HepG2 (cell line): ENCODE measurements around the gene THBS1. TPM values are rescaled to one million over a fixed set of nuclear protein-coding genes. Genes with fewer than 3 reads are reported as not detected.

Experiments used
- ATAC-seq: fragments of 200-7000 bp; cut with Tn5 transposase; 3 replicates; pipeline ENCODE4 v1.9.1; 2020; ENCODE audit warnings: mild to moderate bottlenecking, moderate library complexity
- BruUV-seq: library from RNA; stranded (reverse); fragments of 400-500 nt; replicated peaks from 2 replicates; lab custom pipeline; 2021; lab: Mats Ljungman, UMichigan
- CTCF ChIA-PET: fragments of 300-600 bp; formaldehyde crosslinking; extraction: SDS; loops from one replicate; lab custom pipeline; 2021; ENCODE audit warnings: low total read pairs, inconsistent platforms, low intra/inter-chr PET ratio; lab: Yijun Ruan, JAX
- POLR2A ChIA-PET: fragments of 350-600 bp; sonication (Branson Sonifier 250); formaldehyde crosslinking; loops from one replicate; lab custom pipeline; 2020; ENCODE audit warnings: antibody characterized with exemption, inconsistent platforms; lab: Yijun Ruan, JAX
- DNase-seq: peaks from one replicate; pipeline ENCODE4 v3.0.0-alpha.2; 2015; ENCODE audit warnings: low spot score
- FAIRE-seq: peaks from 3 replicates; lab custom pipeline; 2011; peaks lifted over from hg19 to GRCh38; lab: Jason Lieb, UNC
- H2AFZ ChIP-seq: one replicate; pipeline ENCODE4 v1.6.1; 2011; ENCODE audit warnings: low read length, inconsistent platforms
- H3K27ac ChIP-seq: fragments of 300-600 bp; 3 replicates; pipeline ENCODE4 v1.8.0; 2011; ENCODE audit warnings: mixed run types, mild to moderate bottlenecking, mixed read lengths, low read length, inconsistent platforms; ENCODE audit not compliant: insufficient read depth; ENCODE audit errors: extremely low read length
- H3K27me3 ChIP-seq, 2 experiments: fragments of 200-600 bp in 1 of 2; 2 replicates in 1 of 2; 3 replicates in 1 of 2; pipeline versions ENCODE4 v1.6.0 to v1.8.0; 2011; ENCODE audit warnings: low read length in 2 of 2, mild to moderate bottlenecking in 2 of 2, moderate library complexity in 2 of 2, inconsistent platforms in 1 of 2; ENCODE audit not compliant: insufficient read depth in 2 of 2, control insufficient read depth in 1 of 2
- H3K36me3 ChIP-seq, 2 experiments: fragments of 200-600 bp in 1 of 2; replicated peaks in 1 of 2; 2 replicates in 1 of 2; 3 replicates in 1 of 2; pipeline versions ENCODE4 v1.5.1 to v1.8.0; 2011; ENCODE audit warnings: low read length in 2 of 2, inconsistent platforms in 1 of 2; ENCODE audit not compliant: insufficient read depth in 2 of 2, control insufficient read depth in 1 of 2
- H3K4me1 ChIP-seq: 2 replicates; pipeline ENCODE4 v1.5.1; 2012; ENCODE audit warnings: low read length, inconsistent platforms; ENCODE audit not compliant: insufficient read depth
- H3K4me2 ChIP-seq: 2 replicates; pipeline ENCODE4 v1.6.0; 2011; ENCODE audit warnings: low read depth, low read length, inconsistent platforms
- H3K4me3 ChIP-seq, 3 experiments: fragments of 200-600 bp in 1 of 3; sonication (generic), shearing (Covaris generic) in 1 of 3; replicated peaks in 1 of 3; 2 replicates each; pipeline ENCODE4 v1.5.1; 2011 to 2016; ENCODE audit warnings: low read length in 3 of 3, inconsistent platforms in 2 of 3, low read depth in 2 of 3, mild to moderate bottlenecking in 2 of 3, control low read depth in 1 of 3, mixed read lengths in 1 of 3; ENCODE audit not compliant: insufficient read depth in 1 of 3
- H3K79me2 ChIP-seq: one replicate; pipeline ENCODE4 v1.6.1; 2011; ENCODE audit warnings: low read length, inconsistent platforms; ENCODE audit not compliant: insufficient read depth
- H3K9ac ChIP-seq: 2 replicates; pipeline ENCODE4 v1.6.0; 2011; ENCODE audit warnings: mild to moderate bottlenecking, low read depth, low read length, inconsistent platforms; ENCODE audit not compliant: insufficient read depth
- H3K9me3 ChIP-seq: 2 replicates; pipeline ENCODE4 v1.5.1; 2012; ENCODE audit warnings: mild to moderate bottlenecking, low read length
- H4K20me1 ChIP-seq: 2 replicates; pipeline ENCODE4 v1.6.0; 2011; ENCODE audit warnings: inconsistent platforms, mild to moderate bottlenecking, low read length, moderate library complexity; ENCODE audit not compliant: insufficient read depth
- AHR ChIP-seq: IDR thresholded peaks from 2 replicates; pipeline ENCODE4 v1.6.1; 2018; ENCODE audit warnings: missing genetic modification reagents, missing compliant biosample characterization
- CEBPB ChIP-seq: IDR thresholded peaks from 2 replicates; pipeline ENCODE4 v1.6.1; 2011; ENCODE audit warnings: low read depth, low read length, improper control_type of control experiment, borderline replicate concordance
- CHD2 ChIP-seq: IDR thresholded peaks from 2 replicates; pipeline ENCODE4 v1.6.1; 2011; ENCODE audit warnings: low read depth, low read length, improper control_type of control experiment
- ELF1 ChIP-seq: sonication (generic); formaldehyde crosslinking; IDR thresholded peaks from 2 replicates; pipeline ENCODE4 v1.4.0; 2020; ENCODE audit warnings: missing genetic modification reagents
- GPBP1L1 ChIP-seq: sonication (generic); formaldehyde crosslinking; IDR thresholded peaks from 2 replicates; pipeline ENCODE4 v1.5.0; 2020; ENCODE audit warnings: mild to moderate bottlenecking, missing genetic modification reagents
- NFYC ChIP-seq: IDR thresholded peaks from 2 replicates; pipeline ENCODE4 v1.6.1; 2016; ENCODE audit warnings: missing genetic modification reagents, missing compliant biosample characterization
- RBM22 ChIP-seq: fragments of 200-400 bp; formaldehyde crosslinking; optimal IDR thresholded peaks from 2 replicates; pipeline ENCODE3; 2017; ENCODE audit warnings: mild to moderate bottlenecking, low read length, moderate library complexity
- SYNCRIP ChIP-seq: fragments of 200-400 bp; formaldehyde crosslinking; IDR thresholded peaks from 2 replicates; pipeline ENCODE4 v1.6.1; 2018; ENCODE audit warnings: mild to moderate bottlenecking, low read depth, low read length; ENCODE audit not compliant: insufficient read depth
- TCF12 ChIP-seq, 2 experiments: fragments of 450-650 bp in 1 of 2; sonication (generic) in 1 of 2; formaldehyde crosslinking in 1 of 2; IDR thresholded peaks; 2 replicates each; pipeline versions ENCODE4 v1.6.1 to v1.8.0; 2017 to 2022; ENCODE audit warnings: antibody characterized with exemption in 1 of 2, mild to moderate bottlenecking in 1 of 2, missing genetic modification reagents in 1 of 2, moderate library complexity in 1 of 2
- ZNF556 ChIP-seq: sonication (generic); formaldehyde crosslinking; IDR thresholded peaks from 2 replicates; pipeline ENCODE4 v1.4.0; 2020; ENCODE audit warnings: mild to moderate bottlenecking, missing genetic modification reagents, borderline replicate concordance
- ZNF709 ChIP-seq: sonication (generic); formaldehyde crosslinking; IDR thresholded peaks from 2 replicates; pipeline ENCODE4 v1.5.0; 2020; ENCODE audit warnings: mild to moderate bottlenecking, missing genetic modification reagents
- WGBS: methylation state at CpG from one replicate; pipeline ENCODE4 v1.1.6; 2017; ENCODE audit warnings: low lambda C conversion rate; 5-methylcytosine and 5-hydroxymethylcytosine counted together
- in situ Hi-C: cut with HindIII; loops from 2 replicates; pipeline ENCODE4 v1.10.0; 2017; ENCODE audit warnings: low pct_unique_long_range_greater_than_20kb; ENCODE audit not compliant: extremely low pct_ligation_motif_present
- intact Hi-C: fragments of 100-400 bp; cut with micrococcal nuclease; formaldehyde crosslinking; loops from one replicate; pipeline ENCODE4 v1.10.0; 2022; ENCODE audit not compliant: unreplicated experiment
- polyA plus RNA-seq, 8 experiments: library from polyadenylated mRNA; depleted of rRNA in 3 of 8; stranded (reverse) in 7 of 8; unstranded in 1 of 8; fragments of >200 nt; fragmentation: Illumina TruSeq in 4 of 8; extraction: Trizol in 4 of 8; gene quantifications; 2 replicates each; pipeline versions ENCODE4 v1.2.1 to v1.2.3, GENCODE V29; 2011 to 2016; ENCODE audit warnings: low read depth in 4 of 8, missing spikeins in 1 of 8, mixed read lengths in 1 of 8; ENCODE audit not compliant: insufficient read depth in 1 of 8
- total RNA-seq, 5 experiments: library from RNA; depleted of rRNA; stranded (reverse); fragments of >200 nt; fragmentation: Illumina TruSeq; extraction: Trizol; gene quantifications; 2 replicates each; pipeline ENCODE4 v1.2.3, GENCODE V29; 2016; ENCODE audit warnings: low read depth in 1 of 5
- TF ChIP-seq, protein P1 (sequence below): sonication (generic); formaldehyde crosslinking; conservative IDR thresholded peaks from 2 replicates; pipeline ENCODE4 v1.4.0; 2020; ENCODE audit warnings: missing genetic modification reagents
- TF ChIP-seq, protein P2 (sequence below): sonication (generic); formaldehyde crosslinking; IDR thresholded peaks from 2 replicates; pipeline ENCODE4 v1.8.0; 2022; ENCODE audit warnings: mild to moderate bottlenecking, missing genetic modification reagents, moderate library complexity
- TF ChIP-seq, protein P3 (sequence below): sonication (generic); formaldehyde crosslinking; IDR thresholded peaks from 2 replicates; pipeline ENCODE4 v1.4.0; 2020; ENCODE audit warnings: mild to moderate bottlenecking, missing genetic modification reagents

Gene THBS1
- total and polyA plus RNA-seq, 2 of the 13 experiments (the other 11 are each of a cell fraction or from before 2014, with no cell fraction given) = 54.7 to 67.1 TPM

DNA sequence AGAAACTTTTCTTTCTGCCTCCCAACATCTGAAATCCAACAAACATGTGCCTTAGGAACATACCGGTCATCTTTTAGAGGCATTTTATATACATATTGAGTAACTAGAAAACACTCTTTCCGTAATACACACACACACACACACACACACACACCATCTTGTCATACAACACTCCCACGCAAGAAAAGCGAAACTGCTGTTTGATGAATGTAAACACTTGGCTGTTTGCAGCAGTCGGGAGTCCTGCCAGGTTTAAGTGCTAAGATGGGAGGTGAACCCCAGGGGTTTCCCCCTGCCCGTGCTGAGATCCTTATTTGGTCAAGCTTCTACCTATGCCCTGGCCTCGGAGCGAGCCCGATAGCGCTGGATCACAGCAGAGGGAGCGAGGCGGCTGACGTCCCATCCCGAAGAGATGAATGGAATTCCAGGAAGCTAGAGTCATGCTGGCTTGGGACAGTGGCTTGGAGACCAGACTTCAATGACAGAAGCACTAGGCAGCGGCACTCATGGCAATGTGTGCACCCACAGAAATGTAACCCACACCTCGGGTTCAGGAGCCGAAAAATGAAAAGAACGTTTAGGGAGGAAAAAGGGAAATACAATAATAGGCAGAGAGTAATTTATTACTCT lies 1.3 kb upstream of the THBS1 start:
- in situ Hi-C loops = loop anchor here (5.0 to 10.0 kb wide), 5 partner anchors 145 to 765 kb away; no protein-coding TSS in a partner anchor
- no TSS peak for BruUV-seq
- peak; percentile 73 for ATAC-seq
- TF ChIP-seq AHR = no peak
- TF ChIP-seq ZNF709 (CRISPR knock-in tag) = no peak
- TF ChIP-seq CHD2 = no peak
- TF ChIP-seq SYNCRIP = no peak
- TF ChIP-seq, protein P1, sequence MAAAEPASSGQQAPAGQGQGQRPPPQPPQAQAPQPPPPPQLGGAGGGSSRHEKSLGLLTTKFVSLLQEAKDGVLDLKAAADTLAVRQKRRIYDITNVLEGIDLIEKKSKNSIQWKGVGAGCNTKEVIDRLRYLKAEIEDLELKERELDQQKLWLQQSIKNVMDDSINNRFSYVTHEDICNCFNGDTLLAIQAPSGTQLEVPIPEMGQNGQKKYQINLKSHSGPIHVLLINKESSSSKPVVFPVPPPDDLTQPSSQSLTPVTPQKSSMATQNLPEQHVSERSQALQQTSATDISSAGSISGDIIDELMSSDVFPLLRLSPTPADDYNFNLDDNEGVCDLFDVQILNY (CRISPR knock-in tag) = no peak
- TF ChIP-seq TCF12 (IDR thresholded peaks at IDR 0.05) = no peak
- TF ChIP-seq TCF12 (CRISPR knock-in tag; IDR thresholded peaks at IDR 0.05) = no peak
- TF ChIP-seq, protein P2, sequence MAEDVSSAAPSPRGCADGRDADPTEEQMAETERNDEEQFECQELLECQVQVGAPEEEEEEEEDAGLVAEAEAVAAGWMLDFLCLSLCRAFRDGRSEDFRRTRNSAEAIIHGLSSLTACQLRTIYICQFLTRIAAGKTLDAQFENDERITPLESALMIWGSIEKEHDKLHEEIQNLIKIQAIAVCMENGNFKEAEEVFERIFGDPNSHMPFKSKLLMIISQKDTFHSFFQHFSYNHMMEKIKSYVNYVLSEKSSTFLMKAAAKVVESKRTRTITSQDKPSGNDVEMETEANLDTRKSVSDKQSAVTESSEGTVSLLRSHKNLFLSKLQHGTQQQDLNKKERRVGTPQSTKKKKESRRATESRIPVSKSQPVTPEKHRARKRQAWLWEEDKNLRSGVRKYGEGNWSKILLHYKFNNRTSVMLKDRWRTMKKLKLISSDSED = no peak
- no peak for TF ChIP-seq GPBP1L1
- TF ChIP-seq RBM22 = no peak
- TF ChIP-seq ZNF556 (CRISPR knock-in tag) = no peak
- TF ChIP-seq, protein P3, sequence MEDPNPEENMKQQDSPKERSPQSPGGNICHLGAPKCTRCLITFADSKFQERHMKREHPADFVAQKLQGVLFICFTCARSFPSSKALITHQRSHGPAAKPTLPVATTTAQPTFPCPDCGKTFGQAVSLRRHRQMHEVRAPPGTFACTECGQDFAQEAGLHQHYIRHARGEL (CRISPR knock-in tag) = no peak
- no peak for TF ChIP-seq CEBPB
- TF ChIP-seq ELF1 (CRISPR knock-in tag) = 0 out of 2 replicates have a peak, but pooled peaks have one; percentile 14
- no peak for TF ChIP-seq NFYC (CRISPR knock-in tag)

More for the DNA sequence above, 1.3 kb upstream of the THBS1 start:
- Histone ChIP-seq H4K20me1 (peaks cover 13% of the 10 kb centered on the region; the same call in 1 of the 2 replicates), H3K4me3 (peak overlapping the region; percentile 40 to 88 (median 45)), H3K27me3 (peaks cover 0 to 4% of the 10 kb centered on the region in 2 experiments; a peak in 1 of 5 replicates), H2AFZ (no peak overlapping the region), H3K27ac (peak overlapping the region; percentile 65), H3K9me3 (no peaks in the 10 kb centered on the region), H3K9ac (peak overlapping the region; percentile 78), H3K4me1 (peaks cover 45% of the 10 kb centered on the region), H3K36me3 (peaks cover 5 to 18% of the 10 kb centered on the region in 2 experiments; a peak in 4 of 5 replicates), H3K4me2 (peak overlapping the region; percentile 92), H3K79me2 (peaks cover 22% of the 10 kb centered on the region)
- FAIRE-seq (peak; percentile 54), DNase-seq (peak; percentile 88)
- CTCF ChIA-PET = interaction anchor here (0.8 to 3.2 kb wide), 6 partner anchors 267 to 872 kb away, joined by 3 to 26 read pairs (median 10); no protein-coding TSS in a partner anchor
- intact Hi-C loops = loop anchor here (1.0 to 5.0 kb wide), 5 partner anchors 124 to 407 kb away; no protein-coding TSS in a partner anchor
- 1% methylated on average over 16 of the region's 18 CpGs for WGBS
- POLR2A ChIA-PET = interaction anchor here (0.8 to 3.7 kb wide), 13 partner anchors 124 to 706 kb away, joined by 3 to 50 read pairs (median 9); no protein-coding TSS in a partner anchor
